GM18867 (cell line): ENCODE results near the gene SEMA4G.
A peak's percentile ranks its signal among the peaks of the same experiment; 100 is the strongest.

Source experiments
- ATAC-seq: cut with Tn5 transposase; IDR thresholded peaks from one replicate; pipeline ENCODE4 v1.9.1; 2021; ENCODE audit warnings: mild to moderate bottlenecking, moderate library complexity; ENCODE audit not compliant: unreplicated experiment

SEMA4G gene

GRCh38 chr10:100987685-100988049 is 18.4 kb downstream of the SEMA4G start:
- no peak for ATAC-seq

GRCh38 chr10:100988166-100988565 is 18.9 kb downstream of the SEMA4G start:
- ATAC-seq = no peak

GRCh38 chr10:100989088-100989487 is 19.8 kb downstream of the SEMA4G start:
- ATAC-seq = no peak

DNA sequence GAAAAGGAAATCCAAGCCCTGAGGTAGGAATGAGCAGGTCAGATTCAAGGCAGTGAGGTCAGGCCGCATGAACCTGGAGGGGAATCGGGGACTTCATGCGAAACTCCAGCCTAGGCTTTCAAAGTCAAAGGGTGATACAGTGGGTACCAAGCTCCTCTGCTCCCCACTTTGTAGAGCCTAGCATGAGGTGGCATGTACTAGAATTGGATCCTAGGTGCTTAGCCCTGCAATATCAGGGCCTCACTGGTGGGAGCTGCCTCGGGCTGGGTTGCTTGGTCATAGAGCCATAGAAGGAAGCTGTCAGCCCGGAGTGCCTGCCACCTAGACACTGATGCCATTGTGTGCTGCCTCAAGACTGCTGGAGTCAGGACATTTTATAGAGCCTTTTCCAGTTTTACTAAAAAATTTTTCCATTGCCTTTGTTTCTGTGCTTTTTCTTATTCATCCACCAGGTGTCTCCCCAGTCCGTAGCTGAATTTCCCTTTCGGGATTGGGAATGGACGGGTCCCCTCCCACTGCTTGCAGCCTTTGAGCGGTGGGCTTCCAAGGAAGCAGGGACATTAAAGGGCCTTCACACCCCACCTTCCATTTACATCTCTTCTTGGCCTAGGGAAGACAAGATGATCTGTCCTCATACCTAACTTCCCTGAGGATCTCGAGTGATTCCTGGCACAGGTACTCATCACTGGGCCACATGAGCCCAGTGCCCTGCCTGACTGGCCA is 24.8 kb downstream of the SEMA4G start:
- ATAC-seq = no peak

DNA sequence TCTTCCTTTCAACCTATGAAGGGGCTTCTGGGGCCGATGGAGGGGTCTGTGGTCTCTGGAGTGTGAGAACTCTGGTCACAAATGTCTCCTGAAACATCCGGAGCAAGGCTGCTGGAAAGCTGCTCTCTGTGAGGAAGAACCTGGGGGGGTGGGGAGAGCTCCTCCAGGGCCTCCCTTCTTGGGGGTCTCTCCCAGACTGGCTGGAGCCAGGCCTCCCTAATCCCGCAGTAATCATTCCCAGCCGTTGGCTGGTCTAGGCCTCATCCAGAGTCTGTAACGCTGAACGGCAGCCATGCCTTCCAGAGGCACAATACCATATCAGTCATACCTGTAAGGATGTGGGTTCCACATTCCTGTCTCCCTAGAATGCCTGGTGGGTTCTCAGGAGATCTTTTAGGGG is 25.9 kb downstream of the SEMA4G start:
- no peak for ATAC-seq

DNA sequence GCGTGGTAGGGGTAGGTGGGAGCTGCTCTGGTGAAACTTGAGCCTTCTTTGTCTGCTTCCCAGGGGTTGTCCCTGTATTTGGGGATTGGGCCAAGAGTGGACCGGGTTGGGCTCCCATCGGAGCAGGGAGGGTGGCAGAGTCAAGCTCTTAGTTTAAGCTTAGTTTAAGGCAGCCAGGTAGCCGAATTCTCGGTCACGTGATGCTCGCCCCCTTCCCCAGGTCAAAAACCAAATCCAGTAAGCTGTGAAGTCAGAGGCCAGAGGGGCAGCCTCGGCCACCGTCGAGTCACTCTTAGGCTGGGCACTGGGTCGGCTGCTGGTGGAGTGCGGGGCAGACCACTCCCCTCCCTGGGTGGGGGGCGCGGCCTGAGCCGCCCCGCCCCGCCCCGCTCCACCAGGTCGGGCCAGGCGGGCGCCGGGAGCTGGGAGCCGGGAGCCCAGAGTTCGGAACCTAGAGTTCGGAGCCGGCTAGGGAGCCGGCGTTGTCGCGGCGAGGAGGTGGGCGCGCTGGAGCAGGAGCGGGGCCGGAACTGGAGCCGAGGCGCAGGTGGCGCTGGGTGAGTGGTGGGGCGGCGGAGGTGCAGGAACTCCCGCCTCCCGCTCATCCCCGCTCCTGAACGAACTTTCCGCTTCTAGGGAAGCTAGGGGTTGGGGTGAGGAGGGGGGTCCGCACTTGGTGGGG is 27.5 kb downstream of the SEMA4G start:
- no peak for ATAC-seq

DNA sequence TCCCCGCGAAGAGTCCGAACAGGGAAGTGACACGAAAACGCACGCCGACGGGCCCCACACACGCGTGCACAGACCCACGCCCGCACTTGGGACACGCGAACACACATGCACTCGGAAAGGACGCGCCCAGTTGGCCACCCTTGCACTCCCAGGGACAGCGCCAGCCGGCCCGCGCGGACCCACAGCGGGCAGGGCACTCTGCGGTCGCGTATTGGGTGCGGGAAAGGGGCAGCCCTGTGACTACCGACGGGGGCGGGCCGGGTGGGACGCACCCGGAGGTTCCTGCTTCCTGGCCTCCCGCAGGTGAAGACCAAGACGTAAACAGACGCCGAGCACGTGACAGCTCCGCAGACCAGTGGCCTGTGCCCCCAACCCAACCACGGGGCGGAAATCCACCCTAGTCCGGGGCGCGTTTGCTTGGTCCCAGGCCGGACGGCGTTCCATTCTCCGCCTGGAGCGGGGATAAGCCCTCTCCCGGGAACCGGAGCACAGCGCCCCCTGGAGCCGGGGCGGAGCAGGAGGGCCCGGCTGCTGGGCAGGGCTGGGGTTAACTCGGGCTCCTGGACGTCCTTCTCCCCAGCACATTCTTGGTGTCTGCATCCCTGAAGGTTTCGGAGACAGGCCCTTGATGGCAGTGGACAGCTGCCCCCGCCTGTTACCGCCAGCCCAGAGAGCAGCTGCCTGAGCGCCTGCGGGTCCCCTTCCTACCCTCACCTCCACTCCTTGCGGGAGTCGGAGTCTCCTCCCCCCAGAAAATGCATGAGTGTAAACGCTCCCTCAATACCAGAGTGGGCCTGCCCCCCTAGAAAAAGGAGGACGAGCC is 28.3 kb downstream of the SEMA4G start:
- peak; percentile 37 for ATAC-seq

DNA sequence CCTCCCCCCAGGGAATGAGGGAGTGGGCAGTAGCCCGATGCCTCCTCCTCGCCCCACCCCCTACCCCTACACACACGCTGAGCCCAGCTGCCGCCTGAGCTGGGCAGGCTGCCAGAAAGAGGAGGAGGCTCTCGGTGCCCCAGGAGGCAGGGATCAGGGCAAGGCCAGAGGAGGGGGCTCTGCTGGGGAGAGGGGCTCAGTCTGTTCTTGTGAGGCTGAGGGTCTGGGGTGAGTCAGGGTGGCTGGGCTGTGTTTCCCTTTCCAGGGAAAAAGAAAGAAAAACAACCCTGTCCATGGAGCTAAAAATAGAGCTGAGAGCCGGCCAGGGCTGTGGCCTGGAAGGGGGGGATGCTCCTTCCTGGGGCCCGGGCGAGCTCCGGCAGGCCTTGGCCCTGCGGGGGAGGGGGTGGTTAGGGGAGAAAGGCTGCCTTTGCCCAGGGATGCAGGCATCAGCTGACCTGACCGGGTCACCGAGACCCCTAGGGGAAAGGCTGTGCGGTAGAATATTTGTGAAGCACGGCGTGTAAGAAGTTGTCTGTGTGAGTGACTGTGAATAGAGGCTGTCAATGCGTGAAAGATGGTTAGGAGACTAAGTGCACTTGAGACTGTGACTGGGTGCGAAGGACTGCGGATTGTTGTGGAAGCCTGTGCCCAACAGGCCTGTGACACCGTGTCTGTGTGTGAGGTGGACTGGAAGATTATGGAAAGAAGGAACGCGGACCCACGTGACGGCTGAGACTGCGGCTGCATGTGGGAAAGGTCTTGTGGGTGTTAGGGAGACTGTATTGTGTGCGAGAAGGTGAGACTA is 29.1 kb downstream of the SEMA4G start:
- ATAC-seq = peak; percentile 25

DNA sequence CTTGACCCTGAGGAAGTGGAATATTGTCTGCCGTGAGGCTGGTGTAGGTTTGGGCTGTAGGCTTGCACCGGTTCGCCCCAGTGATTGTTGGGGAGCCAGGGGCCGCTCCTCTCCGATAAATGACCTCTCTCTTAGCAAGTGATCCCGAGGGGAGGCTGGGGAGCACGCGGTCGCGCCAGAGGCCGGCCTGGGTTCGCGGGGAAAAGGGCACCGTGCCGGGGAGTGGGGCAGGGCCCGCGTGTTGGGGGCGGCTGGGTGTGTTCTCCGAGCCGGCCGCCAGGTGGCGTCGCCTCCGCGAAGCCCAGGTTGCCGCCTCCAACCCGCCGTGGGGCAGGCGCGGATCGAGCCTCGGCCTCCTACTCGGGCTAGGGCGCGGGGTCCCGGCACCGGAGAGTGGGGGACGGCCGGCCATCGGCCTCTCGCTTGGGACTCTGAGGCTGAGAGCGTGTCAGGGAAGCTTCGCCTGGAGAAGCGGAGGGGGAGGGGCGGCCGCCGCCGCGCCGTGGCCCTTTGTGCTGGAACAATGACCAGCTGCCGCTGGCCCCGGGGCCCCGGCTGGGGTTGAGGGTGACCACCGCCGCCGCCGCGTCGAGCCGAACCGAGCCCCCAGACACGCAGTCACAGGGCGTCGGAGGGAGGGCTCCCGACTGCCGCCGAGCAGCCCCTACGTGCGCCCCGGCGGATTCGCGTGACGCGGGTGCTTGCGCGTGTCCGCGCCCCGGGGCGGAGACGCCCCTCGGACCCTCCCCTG is 29.9 kb downstream of the SEMA4G start:
- peak; percentile 55 for ATAC-seq

DNA sequence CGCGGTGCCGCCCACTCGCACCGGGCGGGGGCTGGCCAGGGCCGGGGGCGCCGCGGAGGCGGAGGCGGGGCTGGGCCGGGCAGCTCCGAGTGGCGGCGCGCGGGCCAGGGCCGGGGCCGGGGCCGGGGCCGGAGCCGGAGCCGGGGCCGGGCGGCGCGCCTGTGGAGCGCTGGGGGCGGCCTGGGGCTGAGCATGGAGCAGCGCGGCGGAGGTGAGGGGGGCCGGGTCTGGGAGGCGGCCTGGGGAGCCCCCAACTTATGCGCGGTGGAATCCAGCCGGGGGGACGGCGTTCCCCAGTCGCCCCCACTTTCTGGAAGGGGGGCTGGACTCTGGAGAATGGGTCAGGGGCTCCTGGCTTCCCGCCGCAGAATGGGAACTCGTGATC is 30.4 kb downstream of the SEMA4G start, which contains the start of gene LZTS2:
LZTS2 (plus strand) TSS at position 67 of the 385 bp plus-strand sequence. CDS start 2,731 bp downstream, outside the sequence.
- no peak for ATAC-seq

DNA sequence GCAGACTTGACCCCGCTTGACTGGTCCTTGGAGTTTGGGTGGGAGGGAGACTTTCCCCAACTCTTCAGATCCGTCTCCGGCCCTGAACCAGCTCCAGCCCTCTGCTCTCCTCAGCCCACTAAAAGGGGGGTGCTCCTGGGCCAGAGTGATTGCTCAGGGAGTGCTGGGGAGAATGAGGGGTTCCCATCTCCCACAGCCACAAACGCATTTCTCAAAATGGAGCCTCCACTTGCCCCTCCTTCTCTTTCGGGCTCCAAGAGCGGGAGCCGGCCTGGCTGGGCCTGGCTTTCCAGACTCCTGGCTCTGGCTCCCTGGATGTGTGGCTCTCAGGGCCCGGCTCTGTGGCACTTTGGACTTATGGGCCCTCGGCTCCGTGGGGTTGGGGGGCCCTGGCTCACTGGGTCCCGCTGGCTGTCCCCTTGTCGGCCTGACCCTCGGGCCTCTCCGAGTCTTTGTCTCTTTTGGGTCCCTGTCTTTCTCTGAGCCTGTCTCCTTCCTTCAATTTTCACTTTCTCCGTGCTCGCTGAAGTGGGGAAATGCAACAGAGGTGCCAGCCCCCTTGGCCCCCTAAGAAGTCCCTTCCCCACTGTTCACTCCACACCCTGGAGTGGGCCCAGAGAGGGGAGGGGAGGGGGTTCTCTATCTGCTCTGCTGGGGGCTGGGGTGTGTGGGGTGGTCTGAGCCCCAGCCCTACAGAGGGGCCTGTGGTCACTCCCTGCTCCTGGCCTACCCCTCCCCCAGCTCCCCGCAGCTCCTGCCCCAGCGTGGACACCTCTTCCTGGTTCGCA is 31.0 kb downstream of the SEMA4G start:
- ATAC-seq = no peak

- no peak for ATAC-seq
Measured at GRCh38 chr10:101000915-101001658, 31.8 kb downstream of the SEMA4G start.

DNA sequence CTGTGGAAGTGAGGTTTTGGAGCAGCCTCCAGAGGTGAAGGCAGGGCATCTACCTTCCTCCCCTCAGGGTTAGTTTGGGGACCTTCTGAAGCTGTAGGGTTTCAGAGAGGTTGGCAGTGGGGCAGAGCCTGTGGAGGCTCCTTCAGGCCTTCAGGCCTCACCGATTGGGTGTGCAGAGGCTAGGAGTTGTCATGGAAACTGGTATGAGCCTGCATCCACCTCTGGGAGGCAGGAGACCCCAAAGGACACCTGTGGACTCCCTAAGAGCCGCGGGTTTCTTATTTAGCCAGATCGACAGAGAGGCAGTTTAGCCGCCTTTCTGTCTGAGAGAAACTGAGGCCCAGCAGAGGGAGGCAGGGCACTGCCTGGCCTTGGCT is 32.3 kb downstream of the SEMA4G start:
- ATAC-seq = no peak

GRCh38 chr10:101002456-101002855 is 33.2 kb downstream of the SEMA4G start:
- no peak for ATAC-seq

GRCh38 chr10:101003639-101004206 is 34.4 kb downstream of the SEMA4G start:
- no peak for ATAC-seq

GRCh38 chr10:101005361-101005760 is 36.1 kb downstream of the SEMA4G start:
- no peak for ATAC-seq

- ATAC-seq = no peak
Measured at GRCh38 chr10:101005869-101006567, 36.7 kb downstream of the SEMA4G start.

GRCh38 chr10:101006593-101007098 is 37.3 kb downstream of the SEMA4G start:
- ATAC-seq = no peak
